ENCODE measurements around the gene PYGB.

DNA sequence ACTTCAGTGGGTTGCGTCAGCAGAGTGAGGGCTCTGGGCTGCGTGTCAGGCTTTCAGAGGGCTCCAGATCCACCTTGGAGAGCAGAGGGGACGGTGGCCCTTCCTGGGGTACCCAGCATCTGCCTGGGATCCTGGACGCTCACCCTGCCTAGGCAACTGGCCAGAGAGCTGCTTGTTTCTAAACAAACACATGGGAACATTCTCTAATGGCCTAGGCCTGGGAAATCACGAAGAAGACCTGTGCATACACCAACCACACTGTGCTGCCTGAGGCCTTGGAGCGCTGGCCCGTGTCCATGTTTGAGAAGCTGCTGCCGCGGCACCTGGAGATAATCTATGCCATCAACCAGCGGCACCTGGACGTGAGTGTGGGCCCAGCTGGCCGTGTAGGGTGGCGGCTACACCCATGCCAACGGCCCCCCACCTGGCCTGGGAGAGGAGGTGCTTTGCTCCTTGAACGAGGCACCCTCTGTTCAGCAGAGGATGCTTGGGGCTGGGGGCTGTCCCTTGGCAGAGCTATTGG lies 32.2 kb downstream of the PYGB start:
- TF ChIP-seq CTCF (IDR thresholded peaks at IDR 0.05), result no peak
- no peak for TF ChIP-seq ZFX (IDR thresholded peaks at IDR 0.05; ENCODE audit: borderline replicate concordance)

Measured in 22Rv1 (cell line).